ENCODE results near the gene EIF4E2. TPM values are rescaled to one million over a fixed set of nuclear protein-coding genes. Genes with fewer than 3 reads are reported as not detected.
A peak's percentile ranks its signal among the peaks of the same experiment; 100 is the strongest.

EIF4E2 gene
- total RNA-seq, 4 donors from 2014 or later = 26.6 to 54.2 (median 34.1) TPM

- H3K9me3 ChIP-seq = no peaks in the 10 kb centered on the region
- no peak for DNase-seq (ENCODE audit: low spot score in 2 of 2)
- H3K4me3 ChIP-seq = no peak overlapping the region
- TF ChIP-seq POLR2A (IDR thresholded peaks at IDR 0.05) (no peak), CTCF (IDR thresholded peaks at IDR 0.05) (no peak), EP300 (IDR thresholded peaks at IDR 0.05) (no peak), POLR2AphosphoS5 (IDR thresholded peaks at IDR 0.05) (no peak)
- 92% methylated on average over 17 of the region's 17 CpGs for WGBS
- H3K36me3 ChIP-seq = no peaks in the 10 kb centered on the region
- H3K4me1 ChIP-seq = peaks cover 4% of the 10 kb centered on the region
- no peaks in the 10 kb centered on the region for H3K27me3 ChIP-seq
- H3K27ac ChIP-seq = no peak overlapping the region
These were observed 56.5 kb downstream of the EIF4E2 start for GRCh38 chr2:232607011-232607410.

- DNase-seq (ENCODE audit: low spot score in 2 of 2) = no peak
- H3K27me3 ChIP-seq = no peaks in the 10 kb centered on the region
- TF ChIP-seq POLR2A (IDR thresholded peaks at IDR 0.05) (no peak), EP300 (IDR thresholded peaks at IDR 0.05) (no peak), POLR2AphosphoS5 (IDR thresholded peaks at IDR 0.05) (no peak), CTCF (IDR thresholded peaks at IDR 0.05) (no peak)
- H3K9me3 ChIP-seq = no peaks in the 10 kb centered on the region
- no peaks in the 10 kb centered on the region for H3K36me3 ChIP-seq
- 86% methylated on average over 5 of the region's 8 CpGs for WGBS
- peaks cover 4% of the 10 kb centered on the region for H3K4me1 ChIP-seq
- H3K27ac ChIP-seq = no peak overlapping the region
- no peak overlapping the region for H3K4me3 ChIP-seq
These were observed 59.1 kb downstream of the EIF4E2 start for GRCh38 chr2:232609607-232610006.

GRCh38 chr2:232610081-232610480 is 59.6 kb downstream of the EIF4E2 start:
- Histone ChIP-seq H3K4me3 (no peak overlapping the region), H3K27me3 (no peaks in the 10 kb centered on the region), H3K9me3 (no peaks in the 10 kb centered on the region), H3K4me1 (peaks cover 4% of the 10 kb centered on the region), H3K36me3 (no peaks in the 10 kb centered on the region), H3K27ac (no peak overlapping the region)
- DNase-seq (ENCODE audit: low spot score in 2 of 2) = no peak
- 100% methylated on average over 2 of the region's 3 CpGs for WGBS
- TF ChIP-seq POLR2A (IDR thresholded peaks at IDR 0.05) (no peak), EP300 (IDR thresholded peaks at IDR 0.05) (no peak), POLR2AphosphoS5 (IDR thresholded peaks at IDR 0.05) (no peak), CTCF (IDR thresholded peaks at IDR 0.05) (no peak)

GRCh38 chr2:232611061-232611460 is 60.6 kb downstream of the EIF4E2 start:
- no peaks in the 10 kb centered on the region for H3K36me3 ChIP-seq
- H3K27me3 ChIP-seq = no peaks in the 10 kb centered on the region
- DNase-seq (ENCODE audit: low spot score in 2 of 2) = no peak
- TF ChIP-seq CTCF (IDR thresholded peaks at IDR 0.05) (no peak), POLR2A (IDR thresholded peaks at IDR 0.05) (no peak), POLR2AphosphoS5 (IDR thresholded peaks at IDR 0.05) (no peak), EP300 (IDR thresholded peaks at IDR 0.05) (no peak)
- WGBS = no CpG with 5 or more reads among the region's 6 CpGs
- H3K27ac ChIP-seq = no peak overlapping the region
- H3K9me3 ChIP-seq = no peaks in the 10 kb centered on the region
- no peak overlapping the region for H3K4me3 ChIP-seq
- H3K4me1 ChIP-seq = peaks cover 4% of the 10 kb centered on the region

GRCh38 chr2:232611559-232612218 is 61.2 kb downstream of the EIF4E2 start:
- no peak overlapping the region for H3K27ac ChIP-seq
- TF ChIP-seq POLR2AphosphoS5 (IDR thresholded peaks at IDR 0.05) (no peak), CTCF (IDR thresholded peaks at IDR 0.05) (peak; percentile 31 to 73)
- WGBS = 42% methylated on average over 9 of the region's 9 CpGs
- H3K36me3 ChIP-seq = no peaks in the 10 kb centered on the region
- peak in 1 of 2 donors; percentile 82 for DNase-seq (ENCODE audit: low spot score in 2 of 2)
- H3K27me3 ChIP-seq = no peaks in the 10 kb centered on the region
- H3K9me3 ChIP-seq = no peaks in the 10 kb centered on the region
- H3K4me1 ChIP-seq = no peaks in the 10 kb centered on the region
- no peak overlapping the region for H3K4me3 ChIP-seq
